IPS DF 6.9 (cell line): Measurements from ENCODE around the gene DNAJC28.
"Not testable (repeated sequence)": the region's sequence is repeated elsewhere in the genome, so short reads cannot be mapped to it uniquely, and the experiment has no call there.

Source experiments
- DNase-seq: peaks from one replicate; pipeline ENCODE4 v3.0.0-alpha.2; 2013; ENCODE audit warnings: low read depth, low spot score
- H3K27ac ChIP-seq: one replicate; pipeline ENCODE4 v1.5.1; 2013; ENCODE audit warnings: low read length, control low read depth
- H3K27me3 ChIP-seq: 2 replicates; pipeline ENCODE4 v1.6.1; 2013; ENCODE audit warnings: mild to moderate bottlenecking, low read length; ENCODE audit not compliant: control insufficient read depth, insufficient read depth
- H3K36me3 ChIP-seq: 2 replicates; pipeline ENCODE4 v1.6.1; 2013; ENCODE audit warnings: low read length; ENCODE audit not compliant: control insufficient read depth, insufficient read depth
- H3K4me1 ChIP-seq: 2 replicates; pipeline ENCODE4 v1.6.1; 2013; ENCODE audit warnings: low read length; ENCODE audit not compliant: control insufficient read depth, insufficient read depth
- H3K4me3 ChIP-seq: 2 replicates; pipeline ENCODE4 v1.5.1; 2013; ENCODE audit warnings: mild to moderate bottlenecking, low read length
- H3K9me3 ChIP-seq: 2 replicates; pipeline ENCODE4 v1.6.1; 2013; ENCODE audit warnings: low read length, inconsistent platforms; ENCODE audit not compliant: control insufficient read depth, insufficient read depth
- WGBS: extraction: QIAGEN DNeasy Blood & Tissue Kit; methylation state at CpG from one replicate; pipeline ENCODE4 v1.1.7; 2013; ENCODE audit warnings: mixed read lengths, missing lambda C conversion rate; ENCODE audit not compliant: insufficient read length, insufficient coverage; 5-methylcytosine and 5-hydroxymethylcytosine counted together

Gene DNAJC28

DNA sequence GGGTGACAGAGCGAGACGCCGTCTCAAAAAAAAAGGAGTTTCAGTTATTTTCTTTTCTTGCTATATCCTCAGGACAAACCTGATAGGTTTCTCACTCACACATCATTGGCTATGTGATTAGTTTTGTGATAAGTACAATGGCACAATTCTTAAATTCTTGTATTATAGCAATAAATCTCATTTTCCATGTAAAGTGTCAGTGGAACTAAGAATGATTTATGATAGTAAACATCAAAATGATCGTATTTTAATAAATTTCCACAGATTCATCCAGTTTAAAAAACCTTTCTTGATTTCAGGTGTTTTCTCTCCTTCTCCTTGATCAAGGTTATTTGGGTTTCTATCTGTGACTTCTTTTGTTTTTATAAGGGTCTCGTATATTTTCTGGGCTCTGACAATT, 3.5 kb downstream of the DNAJC28 start:
- Histone ChIP-seq H3K9me3 (no peaks in the 10 kb centered on the region), H3K4me3 (no peak overlapping the region), H3K36me3 (no peaks in the 10 kb centered on the region), H3K4me1 (no peaks in the 10 kb centered on the region), H3K27ac (no peak overlapping the region), H3K27me3 (no peaks in the 10 kb centered on the region)
- WGBS, result no CpG with 5 or more reads among the region's 5 CpGs
- no peak for DNase-seq

- no peaks in the 10 kb centered on the region for H3K36me3 ChIP-seq
- H3K27ac ChIP-seq, result no peak overlapping the region
- peaks cover 4% of the 10 kb centered on the region for H3K4me1 ChIP-seq
- H3K27me3 ChIP-seq, result no peaks in the 10 kb centered on the region
- no peaks in the 10 kb centered on the region for H3K9me3 ChIP-seq
- no peak overlapping the region for H3K4me3 ChIP-seq
- DNase-seq, result no peak
- WGBS, result no CpG with 5 or more reads among the region's 9 CpGs
Observed at GRCh38 chr21:33481314-33481943, 10.1 kb downstream of the DNAJC28 start.

GRCh38 chr21:33480481-33481103, 10.9 kb downstream of the DNAJC28 start:
- no CpG with 5 or more reads among the region's 17 CpGs for WGBS
- Histone ChIP-seq H3K9me3 (no peaks in the 10 kb centered on the region), H3K4me3 (peak overlapping the region; percentile 43; the same call in 1 of the 2 replicates), H3K4me1 (peaks cover 4% of the 10 kb centered on the region), H3K27ac (no peak overlapping the region), H3K27me3 (no peaks in the 10 kb centered on the region), H3K36me3 (no peaks in the 10 kb centered on the region)
- no peak for DNase-seq

GRCh38 chr21:33479679-33480480, 11.6 kb downstream of the DNAJC28 start, which contains the start of gene TMEM50B:
Gene TMEM50B, minus strand, starts transcription at chr21:33479974. Its CDS starts 11,089 bp downstream, at chr21:33468885.
- no peak within 1 kb of the TSS for H3K27ac ChIP-seq
- no peaks in the 10 kb centered on the region for H3K27me3 ChIP-seq
- peak; percentile 73 for DNase-seq
- H3K4me1 ChIP-seq, result peaks cover 4% of the 10 kb centered on the region
- H3K9me3 ChIP-seq, result no peaks in the 10 kb centered on the region
- no CpG with 5 or more reads among the region's 93 CpGs for WGBS
- H3K36me3 ChIP-seq, result no peaks in the 10 kb centered on the region
- peak within 1 kb of the TSS; percentile 96 for H3K4me3 ChIP-seq

DNA sequence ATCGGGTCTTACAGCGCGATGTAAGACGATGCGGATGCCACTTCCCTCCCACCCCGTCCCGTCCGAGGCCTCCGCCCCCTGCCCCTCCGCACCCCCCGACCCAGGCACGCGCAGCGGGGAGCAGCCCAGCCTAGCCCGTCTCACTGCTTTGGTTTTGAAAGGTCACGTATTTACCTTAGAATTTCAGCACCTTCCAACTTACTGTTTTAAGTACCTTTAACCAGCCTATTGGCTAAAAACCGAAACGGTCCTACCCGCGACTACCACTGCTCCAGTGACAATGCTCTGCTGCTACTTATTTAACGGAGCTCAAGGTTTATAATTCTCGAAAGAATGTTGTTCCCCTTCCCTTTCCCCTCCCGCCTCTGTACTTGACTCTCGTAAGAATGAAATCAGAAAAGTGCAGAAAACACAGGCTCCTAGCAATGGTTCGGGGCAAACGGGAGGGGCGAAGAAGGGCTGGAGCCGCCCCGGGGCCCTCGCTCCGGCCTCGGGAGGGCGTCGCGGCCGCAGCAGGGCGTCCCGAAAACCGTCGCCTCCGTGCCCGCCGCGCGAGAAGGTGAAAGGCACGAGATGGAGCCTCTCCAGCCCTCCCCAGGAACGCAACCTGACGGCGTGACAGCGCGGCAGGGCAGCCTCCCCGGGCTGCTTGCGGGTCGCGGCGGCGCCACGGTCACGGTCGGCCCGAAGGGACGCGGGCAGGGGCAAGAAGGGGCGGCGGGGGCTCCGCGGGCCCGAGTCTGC, 12.4 kb downstream of the DNAJC28 start:
- H3K27me3 ChIP-seq, result no peaks in the 10 kb centered on the region
- H3K36me3 ChIP-seq, result no peaks in the 10 kb centered on the region
- H3K4me3 ChIP-seq, result peak overlapping the region; percentile 96
- H3K27ac ChIP-seq, result no peak overlapping the region
- DNase-seq, result no peak
- H3K9me3 ChIP-seq, result no peaks in the 10 kb centered on the region
- WGBS, result no CpG with 5 or more reads among the region's 68 CpGs
- H3K4me1 ChIP-seq, result peaks cover 4% of the 10 kb centered on the region

DNA sequence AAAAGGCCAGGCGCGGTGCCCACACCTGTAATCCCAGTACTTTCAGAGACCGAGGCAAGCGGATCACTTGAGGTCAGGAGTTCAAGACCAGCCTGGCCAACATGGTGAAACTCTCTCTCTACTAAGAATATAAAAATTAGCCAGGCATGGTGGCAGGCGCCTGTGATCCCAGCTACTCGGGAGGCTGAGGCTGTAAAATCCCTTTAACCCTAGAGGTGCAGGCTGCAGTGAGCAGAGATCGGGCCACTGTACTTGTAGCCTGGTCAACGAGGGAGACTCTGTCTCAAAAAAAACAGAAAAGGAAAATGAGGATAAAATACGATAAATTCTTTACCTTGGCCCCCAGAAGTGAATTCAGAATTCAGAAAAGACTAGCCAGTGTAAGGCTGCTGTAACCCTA, 13.3 kb downstream of the DNAJC28 start:
- H3K27ac ChIP-seq, result no peak overlapping the region
- peaks cover 4% of the 10 kb centered on the region for H3K4me1 ChIP-seq
- no CpG with 5 or more reads among the region's 9 CpGs for WGBS

DNA sequence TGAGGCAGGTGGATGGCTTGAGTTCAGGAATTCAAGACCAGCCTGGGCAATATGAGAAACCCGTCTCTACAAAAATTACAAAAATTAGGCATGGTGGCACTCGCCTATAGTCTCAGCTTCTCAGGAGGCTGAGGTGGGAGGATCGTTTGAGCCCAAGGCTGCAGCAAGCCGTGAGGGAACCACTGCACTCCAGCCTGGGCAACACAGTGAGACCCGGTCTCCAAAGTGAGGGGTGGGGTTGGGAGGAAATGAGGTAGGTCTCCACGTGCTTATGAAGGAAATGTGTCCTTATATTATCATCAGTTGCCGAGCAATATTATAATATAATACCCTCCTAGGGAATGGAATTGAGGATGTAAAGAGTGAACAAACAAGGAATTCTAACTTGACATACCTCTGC, 14.4 kb downstream of the DNAJC28 start:
- Histone ChIP-seq H3K27ac (no peak overlapping the region), H3K4me3 (no peak overlapping the region), H3K27me3 (no peaks in the 10 kb centered on the region), H3K4me1 (peaks cover 4% of the 10 kb centered on the region), H3K9me3 (no peaks in the 10 kb centered on the region), H3K36me3 (no peaks in the 10 kb centered on the region)
- no peak for DNase-seq
- no CpG with 5 or more reads among the region's 7 CpGs for WGBS

More for the DNA sequence above, 13.3 kb downstream of the DNAJC28 start:
- peak overlapping the region; percentile 96; the same call in 1 of the 2 replicates for H3K4me3 ChIP-seq
- no peaks in the 10 kb centered on the region for H3K27me3 ChIP-seq
- H3K9me3 ChIP-seq, result no peaks in the 10 kb centered on the region
- H3K36me3 ChIP-seq, result no peaks in the 10 kb centered on the region
- DNase-seq, result no peak

GRCh38 chr21:33473344-33473743, 18.2 kb downstream of the DNAJC28 start:
- no peak overlapping the region for H3K4me3 ChIP-seq
- no CpG with 5 or more reads among the region's 3 CpGs for WGBS
- no peak for DNase-seq

GRCh38 chr21:33470701-33471100, 20.8 kb downstream of the DNAJC28 start:
- DNase-seq, result no peak
- H3K36me3 ChIP-seq, result no peaks in the 10 kb centered on the region
- H3K4me3 ChIP-seq, result no peak overlapping the region
- H3K4me1 ChIP-seq, result no peaks in the 10 kb centered on the region; the same call in 1 of the 2 replicates
- H3K27me3 ChIP-seq, result no peaks in the 10 kb centered on the region
- H3K27ac ChIP-seq, result no peak overlapping the region
- no CpG with 5 or more reads among the region's 2 CpGs for WGBS
- H3K9me3 ChIP-seq, result no peaks in the 10 kb centered on the region

More at GRCh38 chr21:33473344-33473743, 18.2 kb downstream of the DNAJC28 start:
- H3K27ac ChIP-seq, result no peak overlapping the region
- no peaks in the 10 kb centered on the region; the same call in 1 of the 2 replicates for H3K4me1 ChIP-seq
- H3K27me3 ChIP-seq, result no peaks in the 10 kb centered on the region
- H3K9me3 ChIP-seq, result no peaks in the 10 kb centered on the region
- no peaks in the 10 kb centered on the region for H3K36me3 ChIP-seq

- not testable (repeated sequence) for H3K36me3 ChIP-seq, H3K27ac ChIP-seq, H3K9me3 ChIP-seq, H3K27me3 ChIP-seq, H3K4me1 ChIP-seq, H3K4me3 ChIP-seq, DNase-seq
- no CpG with 5 or more reads among the region's 4 CpGs for WGBS
Observed at GRCh38 chr21:33469183-33469582, 22.3 kb downstream of the DNAJC28 start.
